Epithelial cell of prostate (primary cell): ENCODE results near the gene ZMAT2.
"Not testable (repeated sequence)": the region's sequence is repeated elsewhere in the genome, so short reads cannot be mapped to it uniquely, and the experiment has no call there.

Experiments used
- DNase-seq: peaks from one replicate; pipeline ENCODE4 v3.0.0-alpha.2; 2011; ENCODE audit warnings: low read depth, low spot score
- H3K27ac ChIP-seq: fragments of 450-650 bp; 2 replicates; pipeline ENCODE4 v1.5.1; 2017; ENCODE audit warnings: mild to moderate bottlenecking

ZMAT2 gene

DNA sequence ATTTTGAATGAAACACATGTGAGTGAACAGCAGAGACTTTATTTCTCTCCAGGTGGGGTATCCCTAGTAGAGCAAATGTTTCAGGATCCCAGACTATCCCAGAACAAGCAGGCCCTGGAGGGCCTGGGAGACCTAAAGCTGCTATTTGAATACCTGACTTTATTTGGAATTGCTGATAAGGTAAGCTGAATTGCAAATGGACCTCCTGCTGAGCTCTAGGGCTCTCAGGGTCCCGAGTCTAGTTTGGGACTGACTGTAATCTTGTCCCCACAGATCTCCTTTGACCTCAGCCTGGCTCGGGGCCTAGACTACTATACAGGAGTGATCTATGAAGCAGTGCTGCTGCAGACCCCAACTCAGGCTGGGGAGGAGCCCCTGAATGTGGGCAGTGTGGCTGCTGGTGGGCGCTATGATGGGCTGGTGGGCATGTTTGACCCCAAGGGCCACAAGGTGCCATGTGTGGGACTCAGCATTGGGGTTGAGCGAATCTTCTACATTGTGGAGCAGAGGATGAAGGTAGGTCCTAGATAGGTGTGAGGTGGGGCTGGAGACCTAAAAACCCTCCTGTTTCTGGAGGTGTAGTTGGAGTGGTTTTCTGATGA lies 3.3 kb upstream of the ZMAT2 start:
- no peak for DNase-seq
- no peak overlapping the region for H3K27ac ChIP-seq

DNA sequence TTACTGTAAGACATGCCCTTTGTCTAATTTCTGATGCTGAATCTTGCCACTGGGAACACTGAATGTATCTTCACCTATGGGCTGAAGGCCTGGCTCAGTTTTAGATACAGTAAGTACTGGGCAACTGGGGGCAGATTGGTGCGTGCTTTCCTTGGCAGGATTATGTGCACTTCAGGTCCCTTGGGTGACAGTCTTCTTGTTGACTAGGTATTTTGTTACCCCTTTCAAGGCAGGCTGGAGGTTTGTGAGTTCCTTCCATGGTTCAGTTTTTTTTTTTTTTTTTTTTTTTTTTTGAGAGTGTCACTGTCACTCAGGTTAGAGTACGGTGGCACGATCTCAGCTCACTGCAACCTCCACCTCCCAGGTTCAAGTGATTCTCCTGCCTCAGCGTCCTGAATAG lies 7.6 kb downstream of the ZMAT2 start:
- H3K27ac ChIP-seq, result no peak overlapping the region
- no peak for DNase-seq

DNA sequence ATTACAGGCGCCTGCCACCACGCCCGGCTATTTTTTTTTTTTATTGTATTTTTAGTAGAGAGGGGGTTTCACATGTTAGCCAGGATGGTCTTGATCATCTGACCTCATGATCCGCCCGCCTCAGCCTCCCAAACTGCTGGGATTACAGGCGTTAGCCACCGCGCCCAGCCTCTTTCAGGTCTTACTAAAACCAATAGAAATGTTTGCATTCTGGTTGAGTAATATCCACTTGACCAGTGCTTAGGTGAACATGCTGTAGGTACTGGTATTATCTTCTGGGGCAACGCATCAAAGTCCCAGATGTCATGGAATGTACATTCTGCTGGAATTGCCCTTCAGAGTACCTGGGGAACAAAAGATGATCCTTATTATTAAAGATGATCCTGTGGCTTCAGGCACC lies 8.5 kb downstream of the ZMAT2 start:
- DNase-seq, H3K27ac ChIP-seq: not testable (repeated sequence)

- peak overlapping the region; percentile 78 for H3K27ac ChIP-seq
- peak; percentile 89 for DNase-seq
Measured at GRCh38 chr5:140710899-140711552, 10.8 kb downstream of the ZMAT2 start.

- H3K27ac ChIP-seq, result no peak overlapping the region
Measured at GRCh38 chr5:140711794-140712193, 11.5 kb downstream of the ZMAT2 start.

DNA sequence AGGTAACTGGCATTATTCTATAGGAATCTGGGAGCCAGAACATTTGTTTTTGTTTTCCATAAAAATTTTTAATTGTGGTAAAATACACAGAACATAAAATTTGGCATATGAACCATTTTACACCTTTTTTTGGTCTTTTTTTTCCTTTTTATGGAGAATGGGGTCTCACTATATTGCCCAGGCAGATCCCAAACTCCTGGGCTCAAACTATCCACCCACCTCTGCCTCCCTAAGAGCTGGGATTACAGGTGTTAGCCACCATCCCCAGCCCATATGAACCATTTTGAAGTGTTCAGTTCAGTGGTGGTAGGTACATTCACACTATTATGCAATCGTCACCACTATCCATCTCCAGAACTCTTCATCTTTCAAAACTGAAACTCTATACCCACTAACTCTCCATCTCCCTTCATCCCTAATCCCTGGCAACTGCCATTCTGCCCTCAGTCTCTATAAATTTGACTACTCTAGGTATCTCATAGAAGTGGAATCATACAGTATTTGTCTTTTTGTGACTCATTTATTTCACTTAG lies 13.4 kb downstream of the ZMAT2 start:
- no peak overlapping the region for H3K27ac ChIP-seq
- DNase-seq, result no peak

More at GRCh38 chr5:140711794-140712193, 11.5 kb downstream of the ZMAT2 start:
- DNase-seq, result no peak

- not testable (repeated sequence) for DNase-seq
Measured at GRCh38 chr5:140716238-140716637, 16.0 kb downstream of the ZMAT2 start.

DNA sequence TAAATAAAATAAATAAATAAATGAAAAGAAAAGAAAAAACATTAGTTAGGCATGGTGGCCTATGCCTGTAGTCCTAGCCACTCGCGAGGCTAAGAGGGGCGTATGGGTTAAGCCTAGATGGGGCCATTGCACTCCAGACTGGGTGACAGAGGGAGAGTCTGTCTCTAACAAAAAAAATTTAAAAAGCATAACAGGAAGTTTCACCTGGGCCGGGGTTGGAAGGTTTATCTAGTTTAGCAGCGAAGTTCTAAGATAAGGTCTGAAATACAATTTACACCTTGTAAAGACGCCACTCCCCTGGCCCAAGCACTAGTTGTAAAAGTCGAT lies 18.0 kb downstream of the ZMAT2 start:
- DNase-seq, result no peak
- no peak overlapping the region for H3K27ac ChIP-seq

More at GRCh38 chr5:140716238-140716637, 16.0 kb downstream of the ZMAT2 start:
- H3K27ac ChIP-seq, result not testable (repeated sequence)

GRCh38 chr5:140720738-140721137 lies 20.5 kb downstream of the ZMAT2 start:
- not testable (repeated sequence) for DNase-seq, H3K27ac ChIP-seq

GRCh38 chr5:140721395-140721794 lies 21.1 kb downstream of the ZMAT2 start:
- DNase-seq, H3K27ac ChIP-seq: not testable (repeated sequence)

- no peak overlapping the region for H3K27ac ChIP-seq
- peak; percentile 82 for DNase-seq
Measured at GRCh38 chr5:140725799-140726471, 25.7 kb downstream of the ZMAT2 start.

DNA sequence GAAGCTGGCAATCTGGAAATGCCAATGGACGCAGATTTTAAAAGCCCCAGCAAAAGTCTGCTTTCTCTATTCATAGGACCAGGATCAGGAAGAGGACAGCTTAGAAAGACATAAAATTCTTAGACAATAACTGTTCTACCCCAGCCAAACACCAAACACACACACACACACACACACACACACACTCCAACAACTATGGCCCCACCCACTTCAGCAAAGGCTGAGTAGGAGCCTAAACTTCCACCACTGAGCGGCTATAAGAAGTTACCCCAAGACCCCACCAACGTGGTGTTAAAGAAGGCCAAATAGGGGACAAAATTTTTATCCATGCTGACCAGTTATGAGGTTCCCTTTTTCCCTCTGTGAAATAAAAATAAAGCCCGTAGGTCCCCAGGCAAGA lies 32.9 kb downstream of the ZMAT2 start:
- no peak overlapping the region for H3K27ac ChIP-seq
- no peak for DNase-seq

- no peak overlapping the region for H3K27ac ChIP-seq
- DNase-seq, result no peak
Measured at GRCh38 chr5:140734354-140734753, 34.1 kb downstream of the ZMAT2 start.

- H3K27ac ChIP-seq, result no peak overlapping the region
- no peak for DNase-seq
Measured at GRCh38 chr5:140737486-140737885, 37.2 kb downstream of the ZMAT2 start.

DNA sequence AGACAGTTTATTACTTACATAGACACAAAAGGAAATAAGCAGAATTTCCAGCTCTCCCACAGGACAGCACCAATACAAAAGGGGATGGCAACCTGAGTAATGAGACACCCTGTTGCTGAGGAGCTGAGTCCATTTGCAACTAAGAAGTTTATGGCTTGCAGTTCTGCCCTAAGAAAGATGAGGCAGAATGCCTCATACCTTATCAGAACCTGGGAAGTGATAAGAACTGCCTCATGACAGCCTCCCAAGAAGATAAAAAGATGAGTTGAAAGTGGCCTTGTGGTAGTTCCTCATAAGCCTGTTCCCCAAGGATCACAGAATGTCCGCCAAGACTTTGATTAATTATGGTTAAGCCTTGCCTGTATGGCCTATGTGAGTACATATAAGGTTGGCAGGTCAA lies 41.7 kb downstream of the ZMAT2 start:
- DNase-seq, result no peak

GRCh38 chr5:140753561-140753960 lies 53.3 kb downstream of the ZMAT2 start:
- DNase-seq, result no peak
- H3K27ac ChIP-seq, result no peak overlapping the region

More for the DNA sequence above, 41.7 kb downstream of the ZMAT2 start:
- H3K27ac ChIP-seq, result no peak overlapping the region
